GM18520 (cell line): ENCODE measurements around the gene SLC35F4.
A peak's percentile ranks its signal among the peaks of the same experiment; 100 is the strongest.

ENCODE experiments used
- ATAC-seq: cut with Tn5 transposase; IDR thresholded peaks from one replicate; pipeline ENCODE4 v1.9.1; 2021; ENCODE audit not compliant: unreplicated experiment

The SLC35F4 gene

GRCh38 chr14:57848786-57849185, 17.1 kb downstream of the SLC35F4 start:
- no peak for ATAC-seq

DNA sequence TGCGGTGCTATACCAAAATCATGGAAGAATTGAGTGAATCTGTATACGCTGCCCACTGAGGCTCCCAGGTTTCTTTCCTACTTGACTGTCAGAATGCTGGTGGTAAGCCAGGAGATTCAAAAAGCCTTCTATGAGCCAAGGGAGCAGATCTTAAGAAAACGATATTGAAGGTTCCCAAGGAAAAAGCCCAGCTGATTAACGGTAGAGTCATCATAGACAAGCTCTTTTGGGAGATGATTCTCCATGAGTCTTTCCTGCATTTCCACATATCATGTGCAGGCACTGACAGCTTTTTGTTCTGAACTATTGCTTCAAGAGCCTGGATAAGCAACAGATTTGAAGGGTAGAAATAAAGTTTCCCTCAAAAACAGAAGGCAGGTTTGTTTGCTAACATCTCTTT, 17.5 kb downstream of the SLC35F4 start:
- no peak for ATAC-seq

DNA sequence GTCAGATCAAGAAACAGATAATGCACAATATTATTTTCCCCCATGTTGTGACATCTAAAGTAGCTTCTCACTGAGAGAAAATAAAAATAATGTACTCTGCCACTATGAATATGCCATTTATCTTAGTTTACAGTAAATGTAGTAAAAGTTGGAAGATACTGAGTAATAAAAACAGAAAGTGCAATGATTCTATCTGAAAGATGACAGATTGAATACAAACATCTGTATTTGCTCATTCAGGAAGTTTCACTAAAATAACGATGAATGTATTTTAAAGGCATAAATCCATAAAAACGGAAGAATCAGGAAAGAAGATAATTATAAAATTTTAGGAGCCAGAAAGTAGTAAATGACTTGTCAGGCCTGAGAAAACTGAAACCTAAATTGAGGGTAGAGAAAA, 18.2 kb downstream of the SLC35F4 start:
- no peak for ATAC-seq

- no peak for ATAC-seq
These were observed 18.8 kb downstream of the SLC35F4 start for GRCh38 chr14:57847096-57847495.

DNA sequence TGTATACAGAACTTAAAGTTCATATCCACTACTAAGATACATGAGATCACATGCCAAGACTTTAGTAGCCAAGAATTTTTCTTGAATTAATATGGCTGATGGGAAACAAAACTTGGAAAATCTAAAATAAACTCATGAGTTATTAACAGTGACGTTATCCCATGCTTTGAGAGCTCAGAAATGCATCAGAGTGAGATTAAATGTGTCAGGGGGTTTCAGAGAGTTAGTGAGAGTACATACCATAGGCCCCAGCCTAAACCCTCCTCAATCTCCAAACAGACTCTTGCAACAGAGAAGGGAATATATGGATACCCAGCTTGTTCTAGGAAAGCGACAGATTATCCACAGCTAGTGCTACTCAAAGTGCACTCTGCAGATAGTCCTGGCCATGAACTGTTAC, 19.3 kb downstream of the SLC35F4 start:
- no peak for ATAC-seq

DNA sequence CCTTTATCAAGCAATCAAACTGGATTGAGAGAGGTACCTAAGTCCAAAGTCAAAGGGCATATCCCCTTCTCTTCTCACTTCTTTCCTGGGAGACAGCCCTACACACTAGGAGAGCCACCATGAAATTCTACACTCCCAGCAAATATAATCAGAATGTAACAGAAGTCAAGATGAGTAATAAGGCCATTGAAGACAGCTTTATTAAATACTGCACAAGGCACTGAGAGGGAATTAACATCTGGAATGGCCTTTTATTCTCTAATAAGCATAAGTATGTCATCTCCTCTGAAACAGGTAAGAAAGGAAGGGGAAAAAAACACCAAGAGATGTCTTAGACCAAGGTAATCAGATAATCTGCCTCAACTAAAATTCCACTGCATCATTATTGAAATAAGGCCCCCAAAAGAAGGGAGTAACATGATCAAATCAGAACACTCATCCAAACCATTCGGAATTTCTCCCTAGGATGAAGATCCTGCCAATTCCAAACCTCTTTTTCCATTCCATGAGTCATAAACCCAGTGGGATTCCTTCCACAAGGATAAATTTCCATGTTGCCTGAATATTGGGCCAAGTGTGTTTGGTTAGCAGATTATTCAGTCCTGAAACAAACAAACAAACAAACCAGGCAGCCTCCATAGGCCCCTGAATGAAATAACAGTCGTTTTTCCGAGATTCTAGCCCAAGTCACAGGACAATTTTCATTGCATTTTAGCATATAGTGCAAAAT, 19.9 kb downstream of the SLC35F4 start:
- ATAC-seq: no peak

GRCh38 chr14:57845316-57845715, 20.6 kb downstream of the SLC35F4 start:
- no peak for ATAC-seq

DNA sequence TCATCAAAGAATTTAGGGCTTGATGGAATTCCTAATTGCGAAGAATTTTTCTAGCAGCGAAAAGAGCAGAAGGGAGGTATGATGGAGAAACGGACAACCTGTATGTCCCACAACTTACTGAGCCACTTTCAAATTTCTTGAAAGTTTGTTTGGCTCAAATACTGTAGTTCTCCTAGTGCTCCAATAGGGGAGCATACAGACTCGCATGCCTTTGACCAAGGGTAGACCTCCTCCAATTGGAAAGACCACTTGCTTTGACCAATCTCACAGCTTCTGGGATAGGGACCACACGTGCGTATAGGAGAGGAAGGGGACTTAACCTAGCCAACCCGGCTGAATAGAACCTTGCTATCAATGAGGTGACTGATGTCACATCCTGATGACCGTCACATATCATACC, 28.6 kb downstream of the SLC35F4 start:
- ATAC-seq: no peak

DNA sequence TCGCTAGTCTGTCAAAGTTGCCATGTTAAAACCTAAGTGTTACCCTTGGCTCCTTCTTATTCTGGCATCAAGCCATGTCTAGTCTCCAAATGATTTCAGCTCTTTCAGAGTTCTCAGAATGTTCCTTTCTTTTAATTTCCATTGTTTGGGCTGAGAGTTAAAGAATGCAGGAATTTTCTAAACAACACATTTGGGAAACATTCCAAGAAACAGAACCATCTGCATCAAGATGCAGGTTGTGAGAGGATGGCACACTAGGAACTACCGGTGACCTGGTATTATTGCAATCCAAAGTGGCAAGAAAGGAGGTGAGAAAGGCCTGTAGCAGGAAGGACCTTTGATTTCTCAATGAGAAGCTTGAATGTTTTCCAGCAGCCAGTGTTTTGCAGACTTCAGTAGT, 30.1 kb downstream of the SLC35F4 start:
- ATAC-seq: no peak

DNA sequence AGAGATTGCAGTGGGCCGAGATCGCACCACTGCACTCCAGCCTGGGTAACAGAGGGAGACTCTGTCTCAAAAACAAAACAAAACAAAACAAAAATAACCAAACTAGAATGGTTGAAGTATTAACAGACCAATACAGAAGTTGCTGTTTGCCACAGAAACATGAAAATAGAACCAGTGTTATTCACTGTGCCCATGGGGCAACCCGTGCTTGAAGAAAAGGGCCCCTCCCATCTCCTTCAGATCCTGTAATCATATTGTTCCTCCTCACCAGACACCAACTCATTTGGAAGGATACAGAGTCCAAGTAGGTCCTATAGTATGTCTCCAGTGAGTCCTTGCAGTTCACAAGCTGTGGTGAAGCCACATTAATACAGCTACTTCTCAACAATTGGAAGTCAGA, 30.9 kb downstream of the SLC35F4 start:
- no peak for ATAC-seq

DNA sequence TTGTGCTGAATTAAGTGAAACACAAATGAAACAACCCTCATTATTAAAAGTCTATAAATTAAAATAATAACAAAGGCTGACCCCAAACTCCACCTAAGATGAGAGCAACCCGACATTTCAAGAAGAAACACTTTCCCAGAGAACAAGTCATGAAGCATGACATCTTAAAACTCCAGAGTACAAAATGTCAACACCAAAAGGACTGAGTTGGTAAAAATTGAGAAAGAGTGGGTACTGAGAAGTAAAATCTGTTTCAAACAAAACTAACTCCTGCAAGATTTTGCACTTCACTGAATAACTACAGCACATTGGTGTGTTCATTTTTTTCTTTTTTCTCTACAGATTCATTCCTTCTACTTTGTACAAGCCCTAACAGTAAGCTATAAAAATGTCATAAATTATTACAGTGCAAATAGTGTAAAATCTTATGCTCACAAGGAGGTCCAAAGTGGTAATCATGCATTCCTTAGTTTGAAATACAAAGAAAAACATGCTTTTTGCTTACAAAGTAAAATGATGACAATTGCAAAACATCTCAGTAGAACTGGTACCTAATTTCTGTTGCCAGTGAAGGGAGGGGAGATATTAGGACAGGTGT, 31.8 kb downstream of the SLC35F4 start:
- no peak for ATAC-seq

DNA sequence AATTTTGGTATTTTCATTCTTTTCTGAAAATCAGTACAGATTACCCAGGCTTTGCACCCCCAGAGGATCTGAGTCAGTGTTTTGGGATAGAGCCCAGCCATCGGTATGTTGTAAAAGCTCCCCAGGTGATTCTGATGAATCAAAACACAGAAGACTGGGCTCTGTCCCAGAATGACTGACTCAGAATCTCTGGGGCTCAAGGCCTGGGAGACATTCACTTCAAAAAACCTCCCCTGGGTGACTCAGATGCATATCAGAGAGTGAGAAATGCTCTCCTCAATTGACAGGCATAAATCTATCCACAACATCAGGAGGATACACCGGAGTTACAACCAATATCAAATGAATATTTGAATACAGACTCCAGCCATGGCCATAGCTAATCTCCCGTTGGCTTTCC, 32.6 kb downstream of the SLC35F4 start:
- ATAC-seq: no peak

GRCh38 chr14:57831981-57832380, 33.9 kb downstream of the SLC35F4 start:
- no peak for ATAC-seq

DNA sequence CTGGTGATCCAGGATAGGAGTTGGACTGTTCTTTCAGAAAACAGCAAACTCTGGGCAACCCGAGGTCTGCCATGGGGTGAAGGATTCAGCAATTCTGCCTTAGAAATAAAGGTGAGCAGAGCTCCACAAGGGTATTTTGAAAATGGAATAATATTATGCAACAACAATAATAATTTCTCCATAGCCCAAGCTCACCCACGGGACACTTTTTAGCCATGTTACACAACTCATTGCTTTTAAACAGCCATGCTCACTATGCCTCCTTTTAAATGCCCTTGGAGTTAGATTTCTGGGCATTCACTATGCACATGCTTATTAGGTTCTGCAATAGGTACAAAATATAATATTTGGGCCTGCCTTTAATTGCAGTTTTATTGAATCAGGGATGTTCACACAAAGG, 37.2 kb downstream of the SLC35F4 start:
- no peak for ATAC-seq

- ATAC-seq: no peak
These were observed 42.8 kb downstream of the SLC35F4 start for GRCh38 chr14:57823015-57823660.

GRCh38 chr14:57822081-57822480, 43.8 kb downstream of the SLC35F4 start:
- no peak for ATAC-seq

DNA sequence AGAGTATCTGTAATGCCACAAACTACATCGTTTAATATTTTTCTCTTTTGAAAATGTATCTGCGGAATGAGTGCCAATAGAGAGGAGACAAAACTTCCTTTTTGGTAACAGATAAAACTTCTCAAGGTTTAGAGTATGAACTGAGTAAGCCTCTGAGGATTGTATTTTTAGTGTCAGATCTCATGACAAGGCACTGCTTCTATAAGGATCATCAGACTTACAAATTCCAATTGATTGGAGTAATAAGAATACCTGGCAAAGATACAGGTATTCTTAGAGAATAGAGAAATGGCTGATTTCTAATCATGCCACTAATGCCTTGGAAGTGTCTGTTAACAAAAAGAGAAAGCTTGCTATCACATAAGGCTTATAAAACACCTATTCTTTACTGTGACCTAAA, 45.3 kb downstream of the SLC35F4 start:
- ATAC-seq: no peak

DNA sequence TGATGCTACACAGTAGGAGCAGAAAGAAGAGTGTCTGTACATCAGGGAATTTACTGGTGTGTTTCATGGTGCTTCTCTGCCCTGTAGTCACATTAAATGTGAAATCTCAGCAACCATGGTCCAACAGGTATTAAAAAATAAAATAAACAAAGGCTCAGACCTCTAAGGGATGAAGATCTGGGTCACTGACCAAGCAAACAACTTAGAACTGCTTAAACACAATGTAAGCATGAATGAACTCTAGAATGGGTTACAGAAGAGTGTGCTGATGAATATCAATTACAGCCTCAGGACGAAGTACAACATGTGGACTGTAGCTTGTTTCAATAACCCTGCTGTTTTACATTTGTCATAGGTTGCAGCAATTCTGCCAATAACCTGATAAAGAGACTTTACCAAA, 47.4 kb downstream of the SLC35F4 start:
- no peak for ATAC-seq

GRCh38 chr14:57816568-57817284, 49.2 kb downstream of the SLC35F4 start:
- ATAC-seq: peak; percentile 82

- no peak for ATAC-seq
These were observed 51.2 kb downstream of the SLC35F4 start for GRCh38 chr14:57814726-57815125.

GRCh38 chr14:57812741-57813140, 53.2 kb downstream of the SLC35F4 start:
- no peak for ATAC-seq
